GM12891 (cell line): Measurements from ENCODE around the gene CCM2.

Experiments used
- DNase-seq: peaks from one replicate; pipeline ENCODE4 v3.0.0; 2011; ENCODE audit warnings: low spot score; ENCODE audit not compliant: insufficient read length
- FAIRE-seq: peaks from 2 replicates; lab custom pipeline; 2011; peaks lifted over from hg19 to GRCh38; lab: Jason Lieb, UNC
- PAX5 ChIP-seq: IDR thresholded peaks from 2 replicates; pipeline ENCODE4 v1.6.1; 2011; ENCODE audit warnings: low read length, moderate library complexity, mild to moderate bottlenecking; ENCODE audit not compliant: insufficient read depth, severe bottlenecking
- POLR2A ChIP-seq: IDR thresholded peaks from 2 replicates; pipeline ENCODE4 v1.6.1; 2011; ENCODE audit warnings: low read depth, low read length, control low read depth
- POLR2AphosphoS5 ChIP-seq: IDR thresholded peaks from 2 replicates; pipeline ENCODE4 v1.6.1; 2011; ENCODE audit warnings: low read depth, low read length, control low read depth
- POU2F2 ChIP-seq: IDR thresholded peaks from 2 replicates; pipeline ENCODE4 v1.6.1; 2011; ENCODE audit warnings: low read depth, mild to moderate bottlenecking, control low read depth, low read length, moderate library complexity
- SPI1 ChIP-seq: IDR thresholded peaks from 2 replicates; pipeline ENCODE4 v1.6.1; 2011; ENCODE audit warnings: low read depth, low read length, control low read depth
- TAF1 ChIP-seq: IDR thresholded peaks from 2 replicates; pipeline ENCODE4 v1.6.1; 2011; ENCODE audit warnings: low read depth, low read length, control low read depth

Gene CCM2

GRCh38 chr7:44982535-44982923 is 17.5 kb upstream of the CCM2 start:
- no peak for FAIRE-seq
- no peak for DNase-seq
- TF ChIP-seq POLR2A (peak; percentile 57; the same call in 1 of the 2 replicates), POLR2AphosphoS5 (peak; percentile 64; the same call in 1 of the 2 replicates), SPI1 (no peak)

- FAIRE-seq (no peak), DNase-seq (no peak)
- TF ChIP-seq POLR2A (no peak), PAX5 (no peak), POU2F2 (no peak), POLR2AphosphoS5 (no peak), SPI1 (no peak), TAF1 (no peak)
Observed at GRCh38 chr7:44982970-44983369, 17.0 kb upstream of the CCM2 start.

GRCh38 chr7:44983742-44984477 is 16.1 kb upstream of the CCM2 start:
- TF ChIP-seq SPI1 = no peak
- no peak for TF ChIP-seq PAX5
- 0 out of 2 replicates have a peak, but pooled peaks have one; percentile 20 for TF ChIP-seq POLR2A
- DNase-seq (no peak), FAIRE-seq (no peak)

DNA sequence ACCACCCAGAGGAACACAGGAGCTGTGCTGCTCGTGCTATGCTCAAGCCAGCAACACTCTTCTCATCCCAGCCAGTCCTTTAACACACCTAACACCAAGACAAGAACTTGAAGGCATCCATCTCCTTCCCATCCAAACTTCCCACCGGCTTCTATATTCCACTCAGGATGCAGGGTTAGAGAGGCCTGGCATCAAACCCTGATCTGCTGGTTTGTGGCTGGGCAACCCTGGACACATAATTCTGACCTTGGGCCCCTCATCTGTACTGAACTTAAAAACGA is 15.6 kb upstream of the CCM2 start:
- TF ChIP-seq SPI1 = no peak
- TF ChIP-seq POLR2AphosphoS5 = peak; percentile 54; the same call in 1 of the 2 replicates
- no peak for FAIRE-seq
- DNase-seq = no peak

DNA sequence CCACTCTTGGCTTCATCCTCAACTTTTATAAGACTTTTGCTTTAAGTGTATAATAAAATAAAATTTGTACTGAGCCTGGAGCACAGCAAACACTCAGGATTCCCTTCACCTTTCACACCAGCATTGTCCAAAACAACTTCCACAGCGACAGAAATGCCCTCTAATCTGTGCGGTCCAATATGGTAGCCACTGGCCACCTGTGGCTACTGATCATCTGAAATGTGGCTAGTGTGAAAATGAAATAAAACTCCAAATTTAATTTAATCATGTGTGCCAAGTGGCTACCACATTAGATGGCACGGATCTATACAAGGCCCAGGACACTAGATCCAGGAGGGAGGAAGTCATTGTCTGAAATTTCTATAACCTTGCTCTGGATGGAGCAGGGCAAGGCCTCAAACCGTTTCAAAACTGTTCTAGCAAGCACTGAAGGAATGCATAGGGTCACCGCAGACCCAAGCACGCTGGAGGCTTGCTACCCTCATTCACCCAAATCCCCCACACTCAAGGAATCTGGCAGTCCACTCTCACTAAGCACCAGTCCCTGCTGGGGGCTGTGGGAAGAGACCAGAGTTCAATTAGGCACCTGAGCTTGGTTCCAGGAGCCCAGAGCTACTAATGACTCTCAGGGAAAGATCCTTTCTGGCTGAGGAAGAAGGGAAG is 14.8 kb upstream of the CCM2 start:
- DNase-seq (no peak), FAIRE-seq (no peak)
- TF ChIP-seq POLR2A = peak; percentile 24; the same call in 1 of the 2 replicates
- 0 out of 2 replicates have a peak, but pooled peaks have one; percentile 13 for TF ChIP-seq SPI1
- no peak for TF ChIP-seq TAF1

GRCh38 chr7:44985900-44986217 is 14.1 kb upstream of the CCM2 start:
- DNase-seq (no peak), FAIRE-seq (no peak)
- TF ChIP-seq SPI1 (no peak), POLR2A (no peak), POU2F2 (no peak), TAF1 (no peak), POLR2AphosphoS5 (no peak)

GRCh38 chr7:44986218-44987053 is 13.6 kb upstream of the CCM2 start:
- DNase-seq (peak; percentile 68), FAIRE-seq (peak; percentile 99)
- TF ChIP-seq PAX5 = no peak
- peak; percentile 99 for TF ChIP-seq TAF1
- peak; percentile 99 for TF ChIP-seq POLR2AphosphoS5
- peak; percentile 99 for TF ChIP-seq POLR2A
- peak; percentile 85; the same call in 1 of the 2 replicates for TF ChIP-seq POU2F2
- no peak for TF ChIP-seq SPI1

DNA sequence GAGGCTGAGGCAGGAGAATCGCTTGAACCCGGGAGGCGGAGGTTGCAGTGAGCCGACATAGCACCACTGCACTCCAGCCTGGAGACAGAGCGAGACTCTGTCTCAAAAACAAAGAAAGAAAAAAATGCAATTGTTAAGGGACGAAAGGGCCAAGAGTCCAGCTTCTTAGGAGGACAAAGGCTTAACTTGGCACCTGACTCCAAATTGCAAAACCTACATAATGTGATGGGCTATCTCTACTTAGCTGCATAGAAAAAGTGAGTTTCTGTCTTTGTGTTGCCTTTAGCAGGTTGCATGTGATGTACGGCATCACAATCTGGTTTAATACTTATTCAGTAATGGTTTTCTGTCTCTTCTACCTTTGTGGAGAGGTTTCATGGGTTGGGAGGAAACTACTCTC is 12.5 kb upstream of the CCM2 start:
- no peak for DNase-seq
- no peak for FAIRE-seq
- TF ChIP-seq PAX5 (no peak), SPI1 (no peak), POLR2A (no peak), POLR2AphosphoS5 (no peak), POU2F2 (no peak), TAF1 (no peak)

GRCh38 chr7:44987996-44988395 is 12.0 kb upstream of the CCM2 start:
- no peak for TF ChIP-seq POU2F2
- no peak for TF ChIP-seq TAF1
- TF ChIP-seq POLR2AphosphoS5 = no peak
- no peak for TF ChIP-seq SPI1
- no peak for TF ChIP-seq POLR2A
- TF ChIP-seq PAX5 = no peak
- no peak for DNase-seq
- no peak for FAIRE-seq
